Measurements from ENCODE around the gene EEF1B2.

Gene EEF1B2

GRCh38 chr2:206143451-206143850 is 16.2 kb upstream of the EEF1B2 start:
- ATAC-seq = no peak
- TF ChIP-seq ESRRG (CRISPR knock-in tag; IDR thresholded peaks at IDR 0.05) (no peak), ZFP3 (CRISPR knock-in tag; IDR thresholded peaks at IDR 0.05) (no peak), ZNF8 (CRISPR knock-in tag; IDR thresholded peaks at IDR 0.05) (no peak), ARNTL (CRISPR knock-in tag; IDR thresholded peaks at IDR 0.05; ENCODE audit: borderline replicate concordance, low read depth) (no peak)

DNA sequence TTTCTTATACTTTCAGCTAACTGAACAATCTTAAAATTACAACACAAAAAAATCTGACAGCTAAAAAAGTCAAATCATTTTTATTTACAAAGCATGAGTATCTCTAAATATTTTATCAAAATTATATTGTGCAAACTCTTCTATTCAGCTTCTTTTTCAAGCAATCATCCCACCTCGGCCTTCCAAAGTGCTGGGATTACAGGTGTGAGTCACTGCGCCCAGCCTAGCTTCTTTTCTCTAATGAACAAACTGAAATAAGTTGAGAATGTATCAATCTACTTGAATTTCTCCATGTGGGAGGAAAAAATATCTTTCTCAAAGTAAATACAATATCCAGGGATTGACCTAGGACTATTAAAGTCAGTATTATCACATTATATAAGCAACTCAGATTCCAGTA is 15.3 kb upstream of the EEF1B2 start:
- TF ChIP-seq TOX (CRISPR knock-in tag; IDR thresholded peaks at IDR 0.05; ENCODE audit: borderline replicate concordance) (no peak), GLIS3 (CRISPR knock-in tag; IDR thresholded peaks at IDR 0.05) (no peak), ZC3H10 (CRISPR knock-in tag; IDR thresholded peaks at IDR 0.05) (no peak), POU6F1 (CRISPR knock-in tag; IDR thresholded peaks at IDR 0.05; ENCODE audit: borderline replicate concordance, low read depth) (no peak), ZNF8 (CRISPR knock-in tag; IDR thresholded peaks at IDR 0.05) (no peak), PATZ1 (CRISPR knock-in tag; IDR thresholded peaks at IDR 0.05; ENCODE audit: borderline replicate concordance) (no peak), OSR1 (CRISPR knock-in tag; IDR thresholded peaks at IDR 0.05) (no peak), BACH2 (CRISPR knock-in tag; IDR thresholded peaks at IDR 0.05; ENCODE audit: borderline replicate concordance) (no peak), ZNF70 (CRISPR knock-in tag; IDR thresholded peaks at IDR 0.05) (no peak), RARB (CRISPR knock-in tag; IDR thresholded peaks at IDR 0.05) (no peak), ARNTL (CRISPR knock-in tag; IDR thresholded peaks at IDR 0.05; ENCODE audit: borderline replicate concordance, low read depth) (no peak), ESRRG (CRISPR knock-in tag; IDR thresholded peaks at IDR 0.05) (no peak), ZNF565 (CRISPR knock-in tag; conservative IDR thresholded peaks at IDR 0.05; ENCODE audit: low read depth) (no peak), ZFP30 (CRISPR knock-in tag; IDR thresholded peaks at IDR 0.05) (no peak)
- TF ChIP-seq, protein P1, sequence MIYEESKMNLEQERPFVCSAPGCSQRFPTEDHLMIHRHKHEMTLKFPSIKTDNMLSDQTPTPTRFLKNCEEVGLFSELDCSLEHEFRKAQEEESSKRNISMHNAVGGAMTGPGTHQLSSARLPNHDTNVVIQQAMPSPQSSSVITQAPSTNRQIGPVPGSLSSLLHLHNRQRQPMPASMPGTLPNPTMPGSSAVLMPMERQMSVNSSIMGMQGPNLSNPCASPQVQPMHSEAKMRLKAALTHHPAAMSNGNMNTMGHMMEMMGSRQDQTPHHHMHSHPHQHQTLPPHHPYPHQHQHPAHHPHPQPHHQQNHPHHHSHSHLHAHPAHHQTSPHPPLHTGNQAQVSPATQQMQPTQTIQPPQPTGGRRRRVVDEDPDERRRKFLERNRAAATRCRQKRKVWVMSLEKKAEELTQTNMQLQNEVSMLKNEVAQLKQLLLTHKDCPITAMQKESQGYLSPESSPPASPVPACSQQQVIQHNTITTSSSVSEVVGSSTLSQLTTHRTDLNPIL (CRISPR knock-in tag; IDR thresholded peaks at IDR 0.05; ENCODE audit: low read depth) = no peak
- TF ChIP-seq, protein P2, sequence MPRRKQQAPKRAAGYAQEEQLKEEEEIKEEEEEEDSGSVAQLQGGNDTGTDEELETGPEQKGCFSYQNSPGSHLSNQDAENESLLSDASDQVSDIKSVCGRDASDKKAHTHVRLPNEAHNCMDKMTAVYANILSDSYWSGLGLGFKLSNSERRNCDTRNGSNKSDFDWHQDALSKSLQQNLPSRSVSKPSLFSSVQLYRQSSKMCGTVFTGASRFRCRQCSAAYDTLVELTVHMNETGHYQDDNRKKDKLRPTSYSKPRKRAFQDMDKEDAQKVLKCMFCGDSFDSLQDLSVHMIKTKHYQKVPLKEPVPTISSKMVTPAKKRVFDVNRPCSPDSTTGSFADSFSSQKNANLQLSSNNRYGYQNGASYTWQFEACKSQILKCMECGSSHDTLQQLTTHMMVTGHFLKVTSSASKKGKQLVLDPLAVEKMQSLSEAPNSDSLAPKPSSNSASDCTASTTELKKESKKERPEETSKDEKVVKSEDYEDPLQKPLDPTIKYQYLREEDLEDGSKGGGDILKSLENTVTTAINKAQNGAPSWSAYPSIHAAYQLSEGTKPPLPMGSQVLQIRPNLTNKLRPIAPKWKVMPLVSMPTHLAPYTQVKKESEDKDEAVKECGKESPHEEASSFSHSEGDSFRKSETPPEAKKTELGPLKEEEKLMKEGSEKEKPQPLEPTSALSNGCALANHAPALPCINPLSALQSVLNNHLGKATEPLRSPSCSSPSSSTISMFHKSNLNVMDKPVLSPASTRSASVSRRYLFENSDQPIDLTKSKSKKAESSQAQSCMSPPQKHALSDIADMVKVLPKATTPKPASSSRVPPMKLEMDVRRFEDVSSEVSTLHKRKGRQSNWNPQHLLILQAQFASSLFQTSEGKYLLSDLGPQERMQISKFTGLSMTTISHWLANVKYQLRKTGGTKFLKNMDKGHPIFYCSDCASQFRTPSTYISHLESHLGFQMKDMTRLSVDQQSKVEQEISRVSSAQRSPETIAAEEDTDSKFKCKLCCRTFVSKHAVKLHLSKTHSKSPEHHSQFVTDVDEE (CRISPR knock-in tag; IDR thresholded peaks at IDR 0.05) = no peak
- no peak for ATAC-seq

GRCh38 chr2:206145665-206146064 is 14.0 kb upstream of the EEF1B2 start:
- TF ChIP-seq CSRNP3 (CRISPR knock-in tag; IDR thresholded peaks at IDR 0.05) (no peak), SNAI2 (CRISPR knock-in tag; IDR thresholded peaks at IDR 0.05) (no peak), ZFP3 (CRISPR knock-in tag; IDR thresholded peaks at IDR 0.05) (no peak), ZFP30 (CRISPR knock-in tag; IDR thresholded peaks at IDR 0.05) (no peak), CSDC2 (CRISPR knock-in tag; IDR thresholded peaks at IDR 0.05) (no peak), ZC3H10 (CRISPR knock-in tag; IDR thresholded peaks at IDR 0.05) (no peak), ZNF8 (CRISPR knock-in tag; IDR thresholded peaks at IDR 0.05) (no peak), BACH2 (CRISPR knock-in tag; IDR thresholded peaks at IDR 0.05; ENCODE audit: borderline replicate concordance) (no peak), TOX (CRISPR knock-in tag; IDR thresholded peaks at IDR 0.05; ENCODE audit: borderline replicate concordance) (no peak), GLIS3 (CRISPR knock-in tag; IDR thresholded peaks at IDR 0.05) (no peak)
- ATAC-seq = no peak
